PFSK-1 (cell line): ENCODE data around the gene VWF.

Experiments
- FOXP2 ChIP-seq: optimal IDR thresholded peaks from 2 replicates; pipeline ENCODE3; 2011; ENCODE audit warnings: borderline replicate concordance, control low read depth, inconsistent platforms; ENCODE audit not compliant: insufficient read depth; ENCODE audit errors: extremely low read length, extremely low read depth
- POLR2AphosphoS5 ChIP-seq: IDR thresholded peaks from 2 replicates; pipeline ENCODE4 v1.6.1; 2012; ENCODE audit warnings: low read depth, mild to moderate bottlenecking, control low read depth, low read length, moderate library complexity
- REST ChIP-seq, 2 experiments: IDR thresholded peaks; 2 replicates each; pipeline versions ENCODE4 v1.6.1 to v1.8.0; 2011 to 2012; ENCODE audit warnings: low read depth in 2 of 2, low read length in 2 of 2, control low read depth in 1 of 2, inconsistent platforms in 1 of 2, mild to moderate bottlenecking in 1 of 2, moderate library complexity in 1 of 2; ENCODE audit not compliant: insufficient read depth in 1 of 2
- SIN3A ChIP-seq: IDR thresholded peaks from 2 replicates; pipeline ENCODE4 v1.6.1; 2012; ENCODE audit warnings: mild to moderate bottlenecking, low read length, moderate library complexity, borderline replicate concordance; ENCODE audit not compliant: insufficient read depth
- TAF1 ChIP-seq: IDR thresholded peaks from 2 replicates; pipeline ENCODE4 v1.6.1; 2012; ENCODE audit warnings: low read length, control low read depth, borderline replicate concordance; ENCODE audit not compliant: insufficient read depth

The VWF gene

GRCh38 chr12:6095269-6095668 is 29.2 kb downstream of the VWF start:
- no peak for TF ChIP-seq FOXP2
- TF ChIP-seq TAF1 = no peak
- no peak for TF ChIP-seq POLR2AphosphoS5
- no peak for TF ChIP-seq SIN3A
- TF ChIP-seq REST (IDR thresholded peaks at IDR 0.05; ENCODE audit: insufficient read depth in 1 of 2, low read depth in 2 of 2, low read length in 2 of 2) = no peak

GRCh38 chr12:6093764-6094163 is 30.7 kb downstream of the VWF start:
- no peak for TF ChIP-seq POLR2AphosphoS5
- TF ChIP-seq REST (IDR thresholded peaks at IDR 0.05; ENCODE audit: insufficient read depth in 1 of 2, low read depth in 2 of 2, low read length in 2 of 2) = no peak

GRCh38 chr12:6092784-6093722 is 31.4 kb downstream of the VWF start:
- TF ChIP-seq TAF1 = no peak

GRCh38 chr12:6091786-6092566 is 32.5 kb downstream of the VWF start:
- TF ChIP-seq SIN3A (no peak), TAF1 (no peak), FOXP2 (no peak), REST (IDR thresholded peaks at IDR 0.05; ENCODE audit: insufficient read depth in 1 of 2, low read depth in 2 of 2, low read length in 2 of 2) (no peak), POLR2AphosphoS5 (no peak)

- no peak for TF ChIP-seq FOXP2
- no peak for TF ChIP-seq TAF1
- no peak for TF ChIP-seq POLR2AphosphoS5
- no peak for TF ChIP-seq REST (IDR thresholded peaks at IDR 0.05; ENCODE audit: insufficient read depth in 1 of 2, low read depth in 2 of 2, low read length in 2 of 2)
- TF ChIP-seq SIN3A = no peak
Observed at GRCh38 chr12:6090803-6091202, 33.7 kb downstream of the VWF start.
